Motor neuron (in vitro differentiated cells): Measurements from ENCODE around the gene HPSE2. TPM values are rescaled to one million over a fixed set of nuclear protein-coding genes. Genes with fewer than 3 reads are reported as not detected.
"Not testable (repeated sequence)": the region's sequence is repeated elsewhere in the genome, so short reads cannot be mapped to it uniquely, and the experiment has no call there.

Experiments
- ATAC-seq, 8 experiments: fragments of 200-7000 bp; cut with Tn5 transposase; replicated peaks in 6 of 8; 2 replicates each; pipeline ENCODE4 v1.8.0; 2021; ENCODE audit warnings: mild to moderate bottlenecking in 8 of 8, moderate library complexity in 8 of 8
- H3K27ac ChIP-seq, 2 donors: fragments of 250-450 bp; sonication (Bioruptor Pico); 2 replicates each; pipeline ENCODE4 v1.9.0; 2021; ENCODE audit warnings: antibody characterized with exemption in 2 of 2, mild to moderate bottlenecking in 2 of 2, moderate library complexity in 1 of 2
- H3K4me1 ChIP-seq, 2 donors: fragments of 250-450 bp; sonication (Bioruptor Pico); replicated peaks in 1 of 2; 2 replicates each; pipeline ENCODE4 v1.6.1; 2021; ENCODE audit warnings: antibody characterized with exemption in 2 of 2, mild to moderate bottlenecking in 2 of 2, moderate library complexity in 1 of 2
- H3K4me3 ChIP-seq, 5 donors: fragments of 250-450 bp; sonication (Bioruptor Pico); 2 replicates each; pipeline ENCODE4 v1.9.0; 2021; ENCODE audit warnings: antibody characterized with exemption in 5 of 5, mild to moderate bottlenecking in 5 of 5, moderate library complexity in 4 of 5
- WGBS, 10 experiments: fragments of 450-650 bp; shearing (Covaris generic); methylation state at CpG; one replicate each; pipeline ENCODE4 v1.0.0; 2022; 5-methylcytosine and 5-hydroxymethylcytosine counted together
- in situ Hi-C, 9 experiments: fragments of 400-800 bp; cut with MboI; loops; one replicate each; pipeline ENCODE4 v1.15.0; 2021; ENCODE audit warnings: low sequenced_read_pairs in 9 of 9, low pct_unique_long_range_greater_than_20kb in 2 of 9; ENCODE audit not compliant: unreplicated experiment in 9 of 9
- total RNA-seq, 8 experiments: library from RNA; unstranded; fragments of 300-600 nt; gene quantifications; 2 replicates each; pipeline versions ENCODE4 v1.2.3 to v1.2.4, GENCODE V29; 2022

The HPSE2 gene
- total RNA-seq, 8 experiments from 2014 or later: 0.05 to 0.62 (median 0.13) TPM; not detected in 1

GRCh38 chr10:98921316-98921715, 314.3 kb downstream of the HPSE2 start:
- no peaks in the 10 kb centered on the region for H3K4me1 ChIP-seq
- 7 to 85% (median 50%) methylated on average over 1 to 2 of the region's 2 CpGs; no CpG with 5 or more reads in 3 of the 10 experiments for WGBS, 10 experiments
- no peak overlapping the region for H3K27ac ChIP-seq
- no peak for ATAC-seq
- in situ Hi-C loops: no loop called here
- no peak overlapping the region for H3K4me3 ChIP-seq

DNA sequence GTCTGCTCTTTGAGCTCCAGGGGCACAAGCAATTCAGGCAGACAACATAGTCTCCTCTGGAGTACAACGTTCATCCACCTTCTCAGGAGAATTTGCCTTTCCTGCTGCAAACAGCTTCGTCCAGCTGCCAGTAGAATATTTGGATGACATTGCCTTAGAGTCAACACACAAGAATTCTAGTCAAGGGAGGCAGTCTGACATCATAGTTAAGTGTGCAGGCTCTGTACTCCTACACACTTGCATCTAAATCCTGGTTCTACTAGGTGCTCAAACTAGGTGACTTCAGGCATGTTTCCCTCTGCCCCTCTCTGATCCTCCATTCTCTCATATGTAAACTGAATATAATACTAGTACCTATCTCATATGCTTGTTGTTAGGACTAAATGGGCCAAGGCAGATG, 314.8 kb downstream of the HPSE2 start:
- in situ Hi-C loops: no loop called here
- Histone ChIP-seq H3K4me3 (no peak overlapping the region), H3K4me1 (no peaks in the 10 kb centered on the region), H3K27ac (no peak overlapping the region)
- peak in 2 of 8 experiments; percentile 33 to 35 for ATAC-seq
- WGBS, 10 experiments: 0 to 86% (median 68%) methylated on average over 1 to 2 of the region's 2 CpGs; no CpG with 5 or more reads in 1 of the 10 experiments

GRCh38 chr10:98920360-98920759, 315.3 kb downstream of the HPSE2 start:
- in situ Hi-C loops: no loop called here
- ATAC-seq: peak in 3 of 8 experiments; percentile 36 to 73 (median 55)

GRCh38 chr10:98919899-98920298, 315.8 kb downstream of the HPSE2 start:
- peak in 2 of 8 experiments; percentile 46 to 71 for ATAC-seq
- H3K4me1 ChIP-seq: no peaks in the 10 kb centered on the region
- WGBS, 10 experiments: 17 to 100% (median 80%) methylated on average over 1 to 2 of the region's 2 CpGs; no CpG with 5 or more reads in 1 of the 10 experiments
- no peak overlapping the region for H3K27ac ChIP-seq
- H3K4me3 ChIP-seq: no peak overlapping the region
- in situ Hi-C loops: no loop called here

More at GRCh38 chr10:98920360-98920759, 315.3 kb downstream of the HPSE2 start:
- H3K4me3 ChIP-seq: no peak overlapping the region
- no peak overlapping the region for H3K27ac ChIP-seq
- H3K4me1 ChIP-seq: no peaks in the 10 kb centered on the region

- in situ Hi-C loops: no loop called here
- H3K27ac ChIP-seq: no peak overlapping the region
- WGBS, 10 experiments: 93 to 100% (median 100%) methylated on average over 2 of the region's 2 CpGs; no CpG with 5 or more reads in 4 of the 10 experiments
- no peak for ATAC-seq
- H3K4me3 ChIP-seq: no peak overlapping the region
- no peaks in the 10 kb centered on the region for H3K4me1 ChIP-seq
These were observed 317.8 kb downstream of the HPSE2 start for GRCh38 chr10:98917828-98918227.

DNA sequence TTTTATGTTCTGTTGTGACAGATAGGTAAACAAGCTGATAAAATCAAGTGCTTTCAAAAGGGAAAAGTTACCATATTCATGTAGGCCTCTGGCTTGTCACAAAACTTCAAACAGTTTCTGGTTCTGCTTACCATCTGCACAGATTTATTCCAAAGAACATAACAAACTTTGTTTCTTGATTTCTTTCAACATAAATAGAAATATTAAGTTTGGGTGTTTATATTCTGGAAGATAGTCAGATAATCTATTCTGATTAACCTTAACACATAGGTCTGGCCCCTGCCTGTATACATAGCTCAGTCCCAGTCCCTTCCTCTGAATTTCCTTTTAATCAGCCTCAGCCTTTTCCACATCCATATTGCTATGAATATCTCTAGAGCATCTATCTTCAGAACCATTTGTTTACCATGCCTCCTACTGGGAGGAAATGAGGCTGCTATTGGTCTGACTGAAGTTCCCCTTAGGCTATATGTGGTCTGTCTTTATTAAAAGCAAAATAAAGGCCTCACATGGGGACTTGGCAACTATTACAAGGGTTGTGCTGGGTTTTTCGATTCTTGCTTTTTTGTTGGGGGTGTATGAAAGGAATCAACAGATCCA, 319.0 kb downstream of the HPSE2 start:
- H3K4me3 ChIP-seq: no peak overlapping the region
- in situ Hi-C loops: no loop called here
- peak in 3 of 8 experiments; percentile 31 to 70 (median 67) for ATAC-seq

DNA sequence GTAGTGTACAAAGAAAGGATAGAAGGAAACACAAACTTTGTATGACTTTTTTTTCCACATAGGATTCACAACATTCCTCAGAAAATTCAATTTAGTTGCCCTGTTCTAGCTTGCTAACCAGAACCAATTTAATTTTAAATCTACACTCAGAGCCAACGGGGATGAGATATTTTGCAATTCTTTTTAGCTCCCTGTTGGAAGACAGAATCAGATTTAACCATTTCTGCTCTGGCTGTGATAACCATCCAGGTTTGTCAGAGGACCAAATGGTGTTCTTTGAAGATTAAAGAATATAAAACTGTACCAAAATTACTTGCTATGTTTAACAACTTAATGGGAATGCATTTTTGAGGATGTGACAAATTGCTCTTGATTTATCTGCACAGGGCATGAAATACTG, 319.7 kb downstream of the HPSE2 start:
- H3K27ac ChIP-seq: no peak overlapping the region
- no peak overlapping the region for H3K4me3 ChIP-seq
- ATAC-seq: no peak
- in situ Hi-C loops: no loop called here
- WGBS, 10 experiments: 0 to 55% (median 0%) methylated on average over 1 of the region's 1 CpG; no CpG with 5 or more reads in 2 of the 10 experiments
- no peaks in the 10 kb centered on the region for H3K4me1 ChIP-seq

More for the DNA sequence above, 319.0 kb downstream of the HPSE2 start:
- no peaks in the 10 kb centered on the region for H3K4me1 ChIP-seq
- WGBS, 10 experiments: 0 to 60% (median 47%) methylated on average over 1 of the region's 1 CpG; no CpG with 5 or more reads in 2 of the 10 experiments
- H3K27ac ChIP-seq: no peak overlapping the region

GRCh38 chr10:98910546-98910945, 325.1 kb downstream of the HPSE2 start:
- Histone ChIP-seq H3K4me1 (no peaks in the 10 kb centered on the region), H3K4me3 (no peak overlapping the region), H3K27ac (no peak overlapping the region)
- 17 to 83% (median 66%) methylated on average over 1 to 3 of the region's 3 CpGs; no CpG with 5 or more reads in 2 of the 10 experiments for WGBS, 10 experiments
- in situ Hi-C loops: no loop called here
- no peak for ATAC-seq

GRCh38 chr10:98910048-98910447, 325.6 kb downstream of the HPSE2 start:
- in situ Hi-C loops: no loop called here
- Histone ChIP-seq H3K4me3 (no peak overlapping the region), H3K4me1 (no peaks in the 10 kb centered on the region), H3K27ac (no peak overlapping the region)
- no peak for ATAC-seq

GRCh38 chr10:98908868-98909267, 326.8 kb downstream of the HPSE2 start:
- no peak overlapping the region for H3K4me3 ChIP-seq
- H3K27ac ChIP-seq: no peak overlapping the region
- H3K4me1 ChIP-seq: no peaks in the 10 kb centered on the region
- in situ Hi-C loops: no loop called here
- no peak for ATAC-seq
- WGBS, 10 experiments: 31 to 100% (median 81%) methylated on average over 1 to 3 of the region's 3 CpGs; no CpG with 5 or more reads in 2 of the 10 experiments

- ATAC-seq, in situ Hi-C loops, H3K27ac ChIP-seq, H3K4me1 ChIP-seq, H3K4me3 ChIP-seq: not testable (repeated sequence)
- WGBS, 10 experiments: 70 to 100% (median 80%) methylated on average over 1 to 6 of the region's 8 CpGs; no CpG with 5 or more reads in 4 of the 10 experiments
These were observed 327.4 kb downstream of the HPSE2 start for GRCh38 chr10:98908247-98908646.

- H3K27ac ChIP-seq: no peak overlapping the region
- 21 to 100% (median 55%) methylated on average over 1 to 4 of the region's 4 CpGs for WGBS, 10 experiments
- ATAC-seq: no peak
- H3K4me1 ChIP-seq: no peaks in the 10 kb centered on the region
- H3K4me3 ChIP-seq: no peak overlapping the region
- in situ Hi-C loops: no loop called here
These were observed 334.1 kb downstream of the HPSE2 start for GRCh38 chr10:98901441-98902110.

DNA sequence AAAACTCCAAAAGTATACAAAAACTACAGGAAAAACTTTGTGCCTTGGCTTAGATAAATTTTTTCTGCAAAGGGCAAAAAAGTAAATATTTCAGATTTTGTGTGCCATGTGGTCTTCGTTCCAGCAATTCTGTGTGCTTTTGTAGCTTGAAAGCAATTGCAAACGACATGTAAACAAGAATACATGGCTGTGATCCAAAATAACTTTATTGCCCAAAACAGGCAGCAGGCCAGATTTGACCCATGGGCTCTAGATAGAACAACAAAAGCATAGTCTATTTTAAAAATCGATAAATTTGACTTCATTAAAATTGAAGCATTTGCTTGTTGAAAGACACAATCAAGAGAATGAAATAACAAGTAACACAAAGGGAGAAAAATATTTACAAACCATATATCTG, 336.6 kb downstream of the HPSE2 start:
- WGBS, 10 experiments: 0 to 71% (median 25%) methylated on average over 1 to 3 of the region's 3 CpGs
- in situ Hi-C loops: no loop called here
- no peak for ATAC-seq
- Histone ChIP-seq H3K4me1 (no peaks in the 10 kb centered on the region), H3K4me3 (no peak overlapping the region), H3K27ac (no peak overlapping the region)

DNA sequence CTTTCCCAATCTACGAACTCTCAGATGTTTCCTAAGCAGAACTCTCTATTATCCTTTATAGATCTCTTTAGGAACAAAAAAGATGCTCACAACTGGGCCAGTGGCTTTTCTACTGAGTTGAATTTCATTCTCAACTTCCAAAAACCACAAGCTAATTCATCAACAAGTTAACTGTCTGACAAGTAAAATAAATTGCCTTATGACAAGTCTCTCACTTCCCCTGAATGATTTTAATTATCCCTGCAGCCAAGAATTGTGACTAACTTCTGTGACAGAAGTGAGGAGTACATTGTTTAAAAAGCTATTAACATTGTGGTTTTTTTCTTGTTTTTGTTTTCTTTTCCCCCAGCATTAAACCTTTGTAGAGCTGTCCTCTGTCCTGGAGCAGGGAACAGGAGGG, 343.1 kb downstream of the HPSE2 start:
- WGBS, 10 experiments: 0 to 100% (median 43%) methylated on average over 1 of the region's 1 CpG; no CpG with 5 or more reads in 1 of the 10 experiments
- Histone ChIP-seq H3K4me3 (no peak overlapping the region), H3K4me1 (no peaks in the 10 kb centered on the region), H3K27ac (no peak overlapping the region)
- ATAC-seq: no peak
- in situ Hi-C loops: no loop called here
